HG03342 (cell line): Measurements from ENCODE around the gene HRH1.
"Not testable (repeated sequence)": the region's sequence is repeated elsewhere in the genome, so short reads cannot be mapped to it uniquely, and the experiment has no call there.

Experiments
- ATAC-seq: cut with Tn5 transposase; IDR thresholded peaks from one replicate; pipeline ENCODE4 v1.9.1; 2021; ENCODE audit warnings: mild to moderate bottlenecking, moderate library complexity; ENCODE audit not compliant: unreplicated experiment

Gene HRH1

GRCh38 chr3:11168881-11169805 is 14.8 kb downstream of the HRH1 start:
- ATAC-seq = no peak

DNA sequence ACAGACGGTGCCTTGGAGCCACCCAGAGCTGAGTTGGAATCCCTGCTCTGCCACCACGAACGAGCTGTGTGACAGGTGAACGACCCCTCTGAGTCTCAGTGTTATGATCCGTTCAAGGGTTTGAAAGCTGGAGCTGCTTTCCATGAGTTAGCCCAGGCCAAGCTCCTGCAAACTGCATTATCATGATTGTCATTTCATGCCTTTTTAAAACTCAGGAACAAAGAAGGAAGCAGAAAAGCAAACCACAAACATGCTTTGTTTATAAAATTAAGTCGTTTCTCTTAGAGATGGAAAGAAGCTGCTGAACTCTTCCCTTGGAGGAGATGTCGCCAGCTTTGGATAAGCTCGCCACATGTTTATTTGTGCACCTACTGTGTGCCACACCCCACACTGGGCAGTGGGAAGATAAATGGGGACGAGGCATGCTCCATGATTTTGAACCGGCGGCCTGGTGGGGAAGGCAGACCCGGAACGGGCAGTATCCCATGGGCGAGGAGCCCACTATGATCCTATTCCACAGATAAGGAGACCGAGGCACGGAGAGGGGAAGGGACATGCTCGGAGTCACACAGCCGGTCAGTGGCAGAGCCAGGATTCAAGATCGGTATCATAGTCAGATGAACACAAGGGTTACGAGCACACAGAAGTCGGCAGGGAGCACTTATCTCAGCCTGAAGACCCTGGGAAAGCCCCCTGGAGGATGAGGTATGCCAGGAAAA is 15.9 kb downstream of the HRH1 start:
- no peak for ATAC-seq

DNA sequence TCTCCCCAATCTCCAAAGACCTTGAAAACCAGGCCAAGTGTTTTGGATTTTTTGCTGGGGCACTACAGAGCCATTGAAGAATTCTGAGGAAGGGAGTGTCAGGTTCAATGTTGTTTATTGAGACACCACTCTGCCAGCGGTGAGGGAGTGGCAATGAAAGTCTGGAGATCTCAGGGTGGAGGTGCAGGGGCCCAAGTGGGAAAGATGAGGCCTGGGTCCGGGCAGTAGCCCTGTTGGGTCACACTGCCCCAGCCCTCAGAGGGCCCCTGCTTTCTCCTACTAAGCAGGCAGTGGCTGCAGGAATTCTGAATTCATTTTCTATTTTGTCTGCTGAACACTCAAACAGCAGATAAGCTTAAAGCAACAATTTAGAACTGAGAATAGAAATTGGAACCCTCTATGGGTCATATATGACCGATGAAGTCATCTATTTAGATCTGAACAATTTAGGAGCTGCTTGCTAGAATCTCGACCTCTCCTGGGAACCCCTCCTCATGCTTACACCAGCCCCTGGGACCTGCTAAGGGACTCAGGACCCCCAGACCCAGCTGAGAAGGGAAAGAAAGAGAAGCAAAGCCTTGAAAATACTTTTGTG is 17.9 kb downstream of the HRH1 start:
- no peak for ATAC-seq

- ATAC-seq = no peak
Observed at GRCh38 chr3:11173828-11174465, 19.7 kb downstream of the HRH1 start.

DNA sequence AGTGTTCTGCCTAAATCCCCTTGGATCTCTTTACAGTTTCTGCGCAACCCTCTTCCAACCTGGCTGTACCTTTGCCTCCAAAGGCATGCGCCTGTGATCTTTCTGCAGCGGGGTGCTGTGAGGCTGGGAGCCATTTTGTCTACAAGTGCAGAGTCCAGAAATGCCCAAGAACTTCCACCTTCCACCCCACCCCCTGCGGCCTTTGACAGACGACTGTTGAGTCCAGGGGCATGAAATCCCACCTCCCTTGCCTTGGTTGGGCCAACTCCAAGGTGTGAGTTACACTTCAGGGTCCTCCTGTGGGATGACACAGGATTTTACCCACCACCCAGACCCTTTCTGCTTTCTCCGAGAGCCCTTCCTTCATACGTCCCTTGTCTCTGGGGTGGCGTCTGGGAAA is 24.1 kb downstream of the HRH1 start:
- no peak for ATAC-seq

DNA sequence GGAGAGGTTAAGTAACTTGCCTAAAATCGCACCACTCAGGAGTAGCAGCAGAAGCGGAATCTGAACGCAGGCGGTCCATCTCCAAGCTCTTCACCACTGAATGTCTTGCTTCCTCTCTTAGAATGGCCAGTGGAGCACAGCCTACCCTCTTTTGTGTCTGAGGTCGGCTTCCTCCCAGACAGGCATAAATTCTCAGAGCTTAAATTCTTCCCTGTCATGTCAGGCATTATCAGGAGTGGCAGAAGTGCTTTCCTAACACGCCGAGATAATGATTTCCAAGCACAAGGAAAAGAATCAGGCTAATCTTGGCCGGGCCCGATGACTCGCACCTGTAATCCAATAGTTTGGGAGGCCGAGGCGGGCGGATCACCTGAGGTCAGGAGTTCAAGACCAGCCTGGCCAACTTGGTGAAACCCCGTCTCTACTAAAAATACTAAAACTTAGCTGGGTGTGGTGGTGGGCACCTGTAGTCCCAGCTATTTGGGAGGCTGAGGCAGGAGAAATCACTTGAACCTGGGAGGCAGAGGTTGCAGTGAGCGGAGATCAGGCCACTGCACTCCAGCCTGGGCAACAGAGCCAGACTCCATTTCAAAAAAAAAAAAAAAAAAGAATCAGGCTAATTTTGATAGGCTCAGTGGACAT is 30.2 kb downstream of the HRH1 start:
- not testable (repeated sequence) for ATAC-seq

DNA sequence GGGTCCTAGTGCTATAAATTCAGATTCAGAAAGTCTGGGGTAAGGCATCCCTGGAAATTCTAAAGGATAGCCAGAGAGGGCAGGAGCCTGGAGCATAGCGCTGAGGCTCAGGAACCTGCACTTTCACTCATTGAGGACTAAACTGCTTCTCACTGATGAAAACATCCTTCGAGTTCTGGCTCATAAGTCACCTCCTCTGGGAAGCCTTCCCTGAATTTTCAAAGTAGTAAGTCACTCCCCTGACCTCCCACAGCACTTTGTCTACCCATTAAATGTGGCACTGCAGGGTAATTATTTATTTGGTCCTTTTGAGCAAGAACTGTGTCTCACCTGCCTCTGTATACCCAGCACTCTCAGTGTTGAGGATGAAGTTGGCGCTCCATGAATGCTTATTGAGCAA is 30.9 kb downstream of the HRH1 start:
- ATAC-seq = no peak

- ATAC-seq = no peak
Observed at GRCh38 chr3:11185564-11186317, 31.4 kb downstream of the HRH1 start.

DNA sequence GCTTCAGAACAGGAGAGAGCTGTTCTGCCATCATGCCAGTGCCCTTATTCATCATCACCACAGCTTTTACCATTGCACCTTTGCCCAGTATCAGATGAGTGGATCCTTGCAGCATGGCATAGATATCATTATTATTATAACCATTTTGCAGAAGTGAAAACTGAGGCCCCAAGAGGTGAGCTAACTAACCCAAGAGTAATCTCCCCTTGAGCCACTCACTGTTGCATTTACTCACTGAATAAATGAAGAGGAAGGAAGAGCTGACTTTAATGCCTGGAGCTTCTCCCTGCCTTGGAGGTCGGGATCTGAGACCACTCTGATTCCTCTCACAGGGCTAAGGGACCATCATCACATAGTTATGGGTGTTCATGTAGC is 32.0 kb downstream of the HRH1 start:
- ATAC-seq = no peak

GRCh38 chr3:11186771-11187191 is 32.5 kb downstream of the HRH1 start:
- ATAC-seq = no peak

GRCh38 chr3:11187681-11188080 is 33.4 kb downstream of the HRH1 start:
- no peak for ATAC-seq

- ATAC-seq = no peak
Observed at GRCh38 chr3:11188231-11188630, 33.9 kb downstream of the HRH1 start.

GRCh38 chr3:11195201-11195600 is 40.9 kb downstream of the HRH1 start:
- ATAC-seq = no peak

DNA sequence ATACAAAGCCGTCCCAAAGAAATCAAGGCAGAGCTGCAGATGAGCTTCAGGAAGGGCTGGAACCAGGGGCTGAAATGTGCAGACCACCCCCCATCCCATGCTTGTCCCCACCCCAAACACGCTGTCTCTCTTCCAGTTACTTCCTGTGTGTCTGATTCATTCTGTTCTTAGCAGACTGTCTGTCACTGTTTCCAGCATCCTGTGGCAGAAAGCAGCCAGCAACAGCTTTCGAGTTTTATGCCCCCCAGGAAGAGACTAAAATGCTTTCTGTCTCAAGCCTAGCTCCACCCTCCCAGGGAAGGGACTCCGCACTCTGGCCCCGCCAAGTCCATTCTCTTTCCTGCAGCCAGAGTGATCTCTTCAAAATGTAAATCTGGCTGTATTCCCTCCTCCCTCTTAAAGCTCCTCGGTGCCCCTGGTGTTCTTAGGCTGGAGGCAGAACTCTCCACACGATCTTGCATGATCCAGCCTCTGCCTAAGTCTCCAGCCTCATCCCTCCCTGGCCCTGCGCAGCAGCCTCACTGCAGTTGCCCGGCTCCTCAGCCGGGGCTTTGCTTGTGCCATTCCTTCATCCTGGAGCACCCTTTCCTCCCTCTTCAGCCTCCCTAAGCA is 41.5 kb downstream of the HRH1 start:
- ATAC-seq = no peak

DNA sequence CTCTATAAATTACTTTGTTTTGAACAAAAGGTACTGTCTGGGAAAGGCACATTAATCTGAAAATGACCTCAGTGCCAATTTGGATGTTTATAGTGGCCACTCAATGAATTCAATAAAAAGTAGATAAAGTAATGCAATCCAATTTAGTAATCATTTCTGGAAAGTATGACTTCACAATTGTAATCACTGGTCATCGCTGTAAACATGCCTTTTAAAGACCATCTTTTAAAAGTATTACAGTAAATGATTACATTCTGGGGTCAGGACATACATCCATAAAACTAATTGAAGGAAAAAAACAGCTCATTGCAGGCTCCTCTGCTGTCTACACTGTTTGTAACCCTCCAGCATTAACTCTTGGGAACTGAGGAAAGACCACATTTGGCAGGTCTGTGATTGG is 43.2 kb downstream of the HRH1 start:
- ATAC-seq = no peak

DNA sequence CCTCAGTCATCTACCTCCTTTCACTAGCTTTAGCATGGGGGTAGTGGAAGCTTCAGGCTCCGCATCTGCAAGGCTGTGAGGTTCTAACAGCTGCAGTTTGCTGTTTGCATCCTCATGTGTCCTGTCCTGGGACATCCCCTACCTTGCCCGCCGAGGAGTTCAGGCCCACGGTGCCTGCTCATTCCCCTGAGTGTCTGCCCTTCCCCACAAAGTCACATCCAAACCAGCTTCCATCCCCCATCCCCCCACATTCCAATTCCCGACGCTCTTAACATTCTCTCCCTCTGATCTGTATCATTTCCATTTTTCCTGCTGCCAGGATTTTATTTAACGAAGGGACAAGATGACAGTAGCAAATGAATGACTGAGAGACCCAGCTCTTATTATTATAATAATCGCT is 43.8 kb downstream of the HRH1 start:
- ATAC-seq = no peak

DNA sequence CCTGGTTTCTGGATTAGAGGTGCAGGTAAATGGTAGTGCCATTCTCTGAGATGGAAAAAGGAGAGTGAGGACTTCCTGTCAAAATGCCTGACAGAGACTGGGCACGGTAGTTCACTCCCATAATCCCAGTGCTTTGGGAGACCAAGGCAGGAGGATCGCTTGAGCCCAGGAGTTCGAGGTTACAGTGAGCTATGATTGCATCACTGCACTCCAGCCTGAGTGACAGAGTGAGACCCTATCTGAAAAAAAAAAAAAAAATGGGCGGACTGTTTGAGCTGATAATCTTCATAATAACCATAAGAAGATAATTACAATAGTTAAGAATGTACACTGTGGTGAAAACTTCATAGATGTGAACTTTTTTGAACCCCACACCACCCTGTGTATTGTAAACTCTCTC is 44.2 kb downstream of the HRH1 start:
- ATAC-seq = no peak

DNA sequence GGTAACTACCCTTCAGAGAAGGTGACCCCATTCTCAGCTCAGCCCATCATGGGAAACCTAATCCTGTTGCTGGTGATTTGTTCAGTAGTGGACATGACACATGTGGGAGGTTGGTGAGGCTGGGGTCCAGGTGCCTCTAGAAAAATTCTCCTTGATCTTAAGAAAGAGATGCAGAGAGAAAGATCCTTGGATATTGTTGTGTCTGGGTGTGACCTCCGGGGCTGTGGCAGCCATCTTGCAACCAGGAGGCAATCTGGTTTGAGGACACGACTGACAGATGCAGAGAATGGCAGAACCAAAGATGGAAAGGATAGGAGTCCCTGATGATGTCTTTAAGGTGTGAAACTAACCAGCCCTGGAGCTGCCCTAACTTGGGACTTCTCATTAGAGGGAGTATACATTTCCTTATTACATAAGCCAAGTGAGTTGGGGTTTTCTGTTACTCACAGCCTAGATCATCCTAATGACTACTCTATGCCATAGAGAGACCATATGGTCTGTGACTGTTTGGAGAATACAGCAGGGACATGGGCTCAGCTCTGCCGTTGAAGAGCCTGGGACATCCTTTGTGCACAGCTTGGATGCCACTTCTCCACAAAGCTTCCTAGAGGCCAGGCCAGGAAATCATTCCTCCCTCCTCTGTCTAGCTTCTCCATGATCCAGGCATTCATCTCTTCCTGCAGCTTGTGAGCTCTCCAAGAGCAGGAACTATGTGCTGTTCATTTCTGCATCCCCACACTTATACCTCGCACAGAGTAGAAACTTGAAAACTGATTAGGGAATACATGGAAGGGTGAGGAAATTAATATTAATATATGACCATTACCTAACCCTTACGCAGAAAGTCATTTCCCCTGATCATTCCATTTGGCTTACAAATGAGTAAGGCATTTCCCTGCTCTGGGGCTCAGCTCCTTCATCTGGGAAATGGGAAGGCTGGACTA is 45.9 kb downstream of the HRH1 start:
- ATAC-seq = no peak
